H1 (cell line): ENCODE data around the gene RPS26.

ENCODE experiments used
- CREB1 ChIP-seq: IDR thresholded peaks from 2 replicates; pipeline ENCODE4 v1.6.1; 2012; ENCODE audit warnings: inconsistent platforms
- EP300 ChIP-seq, 2 experiments: IDR thresholded peaks; 1 replicate in 1 of 2; 2 replicates in 1 of 2; pipeline ENCODE4 v1.6.1; 2011 to 2012; ENCODE audit warnings: low read depth in 2 of 2, low read length in 2 of 2, mild to moderate bottlenecking in 2 of 2, borderline replicate concordance in 1 of 2, inconsistent platforms in 1 of 2, moderate library complexity in 1 of 2
- FOSL1 ChIP-seq: IDR thresholded peaks from 2 replicates; pipeline ENCODE4 v1.6.1; 2011; ENCODE audit warnings: mild to moderate bottlenecking, low read depth, low read length, moderate library complexity; ENCODE audit not compliant: insufficient read depth
- JUND ChIP-seq: IDR thresholded peaks from 2 replicates; pipeline ENCODE4 v1.6.1; 2011; ENCODE audit warnings: mild to moderate bottlenecking, improper control_type of control experiment, low read length
- POLR2AphosphoS5 ChIP-seq: IDR thresholded peaks from 2 replicates; pipeline ENCODE4 v1.6.1; 2011; ENCODE audit warnings: low read depth, low read length
- SIN3A ChIP-seq, 2 experiments: IDR thresholded peaks in 1 of 2; conservative IDR thresholded peaks in 1 of 2; 2 replicates each; pipeline ENCODE4 v1.6.1; 2011 to 2012; ENCODE audit warnings: low read length in 2 of 2, improper control_type of control experiment in 1 of 2, low read depth in 1 of 2, mild to moderate bottlenecking in 1 of 2
- SRF ChIP-seq: IDR thresholded peaks from 2 replicates; pipeline ENCODE4 v1.6.1; 2011; ENCODE audit warnings: mild to moderate bottlenecking, low read depth, low read length, moderate library complexity
- TF ChIP-seq, protein P1 (sequence below), 3 experiments: IDR thresholded peaks; 1 replicate in 2 of 3; 2 replicates in 1 of 3; pipeline versions ENCODE4 v1.5.1 to v1.6.1; 2011; ENCODE audit warnings: low read length in 3 of 3, mild to moderate bottlenecking in 3 of 3, inconsistent platforms in 2 of 3, low read depth in 1 of 3, moderate library complexity in 1 of 3; ENCODE audit not compliant: insufficient read depth in 1 of 3; ENCODE audit errors: control extremely low read depth in 1 of 3

DNA sequence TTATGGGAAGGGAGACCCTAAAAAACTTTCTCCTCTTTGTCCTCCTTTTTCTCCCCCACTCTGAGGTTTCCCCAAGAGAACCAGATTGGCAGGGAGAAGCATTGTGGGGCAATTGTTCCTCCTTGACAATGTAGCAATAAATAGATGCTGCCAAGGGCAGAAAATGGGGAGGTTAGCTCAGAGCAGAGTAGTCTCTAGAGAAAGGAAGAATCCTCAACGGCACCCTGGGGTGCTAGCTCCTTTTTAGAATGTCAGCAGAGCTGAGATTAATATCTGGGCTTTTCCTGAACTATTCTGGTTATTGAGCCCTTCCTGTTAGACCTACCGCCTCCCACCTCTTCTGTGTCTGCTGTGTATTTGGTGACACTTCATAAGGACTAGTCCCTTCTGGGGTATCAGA, 4.6 kb upstream of the RPS26 start:
- TF ChIP-seq EP300 (IDR thresholded peaks at IDR 0.05; ENCODE audit: borderline replicate concordance in 1 of 2, low read depth in 2 of 2, low read length in 2 of 2) (no peak), SIN3A (conservative IDR thresholded peaks at IDR 0.05 in 1 of 2, IDR thresholded peaks at IDR 0.05 in 1 of 2; ENCODE audit: low read depth in 1 of 2, low read length in 2 of 2) (no peak), JUND (no peak), SRF (no peak), POLR2AphosphoS5 (no peak), CREB1 (no peak), FOSL1 (no peak)
- TF ChIP-seq, protein P1, sequence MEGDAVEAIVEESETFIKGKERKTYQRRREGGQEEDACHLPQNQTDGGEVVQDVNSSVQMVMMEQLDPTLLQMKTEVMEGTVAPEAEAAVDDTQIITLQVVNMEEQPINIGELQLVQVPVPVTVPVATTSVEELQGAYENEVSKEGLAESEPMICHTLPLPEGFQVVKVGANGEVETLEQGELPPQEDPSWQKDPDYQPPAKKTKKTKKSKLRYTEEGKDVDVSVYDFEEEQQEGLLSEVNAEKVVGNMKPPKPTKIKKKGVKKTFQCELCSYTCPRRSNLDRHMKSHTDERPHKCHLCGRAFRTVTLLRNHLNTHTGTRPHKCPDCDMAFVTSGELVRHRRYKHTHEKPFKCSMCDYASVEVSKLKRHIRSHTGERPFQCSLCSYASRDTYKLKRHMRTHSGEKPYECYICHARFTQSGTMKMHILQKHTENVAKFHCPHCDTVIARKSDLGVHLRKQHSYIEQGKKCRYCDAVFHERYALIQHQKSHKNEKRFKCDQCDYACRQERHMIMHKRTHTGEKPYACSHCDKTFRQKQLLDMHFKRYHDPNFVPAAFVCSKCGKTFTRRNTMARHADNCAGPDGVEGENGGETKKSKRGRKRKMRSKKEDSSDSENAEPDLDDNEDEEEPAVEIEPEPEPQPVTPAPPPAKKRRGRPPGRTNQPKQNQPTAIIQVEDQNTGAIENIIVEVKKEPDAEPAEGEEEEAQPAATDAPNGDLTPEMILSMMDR (IDR thresholded peaks at IDR 0.05; ENCODE audit: control extremely low read depth in 1 of 3, insufficient read depth in 1 of 3, low read depth in 1 of 3, low read length in 3 of 3), result no peak
